ENCODE data around the gene TMTC1.

DNA sequence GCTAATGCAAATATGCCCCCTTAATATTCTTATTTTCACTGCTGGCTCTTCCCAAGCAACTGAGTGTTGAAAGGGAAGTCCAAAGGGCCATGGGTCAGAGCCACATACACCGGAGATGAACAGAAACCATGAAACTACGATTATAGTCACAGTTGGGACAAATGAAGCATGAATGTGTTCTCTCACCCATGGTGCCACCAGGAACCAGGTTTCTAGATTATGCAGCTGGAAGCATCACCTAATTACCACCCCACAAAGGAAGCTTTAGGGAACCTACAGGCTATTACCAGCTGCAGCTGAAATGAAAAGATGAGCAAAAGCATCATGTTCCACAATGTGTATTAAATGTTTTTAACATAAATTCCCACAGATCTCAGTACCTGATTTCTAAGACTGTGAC is 15.4 kb downstream of the TMTC1 start:
- TF ChIP-seq POLR2AphosphoS5 (IDR thresholded peaks at IDR 0.05; ENCODE audit: low read depth, low read length) (no peak), SIN3A (IDR thresholded peaks at IDR 0.05; ENCODE audit: borderline replicate concordance, insufficient read depth, low read length) (no peak), TAF1 (IDR thresholded peaks at IDR 0.05; ENCODE audit: borderline replicate concordance, insufficient read depth, low read length) (no peak), FOXP2 (optimal IDR thresholded peaks at IDR 0.05; ENCODE audit: borderline replicate concordance, extremely low read depth, extremely low read length, insufficient read depth) (no peak)
- TF ChIP-seq, protein P1, sequence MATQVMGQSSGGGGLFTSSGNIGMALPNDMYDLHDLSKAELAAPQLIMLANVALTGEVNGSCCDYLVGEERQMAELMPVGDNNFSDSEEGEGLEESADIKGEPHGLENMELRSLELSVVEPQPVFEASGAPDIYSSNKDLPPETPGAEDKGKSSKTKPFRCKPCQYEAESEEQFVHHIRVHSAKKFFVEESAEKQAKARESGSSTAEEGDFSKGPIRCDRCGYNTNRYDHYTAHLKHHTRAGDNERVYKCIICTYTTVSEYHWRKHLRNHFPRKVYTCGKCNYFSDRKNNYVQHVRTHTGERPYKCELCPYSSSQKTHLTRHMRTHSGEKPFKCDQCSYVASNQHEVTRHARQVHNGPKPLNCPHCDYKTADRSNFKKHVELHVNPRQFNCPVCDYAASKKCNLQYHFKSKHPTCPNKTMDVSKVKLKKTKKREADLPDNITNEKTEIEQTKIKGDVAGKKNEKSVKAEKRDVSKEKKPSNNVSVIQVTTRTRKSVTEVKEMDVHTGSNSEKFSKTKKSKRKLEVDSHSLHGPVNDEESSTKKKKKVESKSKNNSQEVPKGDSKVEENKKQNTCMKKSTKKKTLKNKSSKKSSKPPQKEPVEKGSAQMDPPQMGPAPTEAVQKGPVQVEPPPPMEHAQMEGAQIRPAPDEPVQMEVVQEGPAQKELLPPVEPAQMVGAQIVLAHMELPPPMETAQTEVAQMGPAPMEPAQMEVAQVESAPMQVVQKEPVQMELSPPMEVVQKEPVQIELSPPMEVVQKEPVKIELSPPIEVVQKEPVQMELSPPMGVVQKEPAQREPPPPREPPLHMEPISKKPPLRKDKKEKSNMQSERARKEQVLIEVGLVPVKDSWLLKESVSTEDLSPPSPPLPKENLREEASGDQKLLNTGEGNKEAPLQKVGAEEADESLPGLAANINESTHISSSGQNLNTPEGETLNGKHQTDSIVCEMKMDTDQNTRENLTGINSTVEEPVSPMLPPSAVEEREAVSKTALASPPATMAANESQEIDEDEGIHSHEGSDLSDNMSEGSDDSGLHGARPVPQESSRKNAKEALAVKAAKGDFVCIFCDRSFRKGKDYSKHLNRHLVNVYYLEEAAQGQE (IDR thresholded peaks at IDR 0.05; ENCODE audit: insufficient read depth in 1 of 2, low read depth in 2 of 2, low read length in 2 of 2), result no peak
